NCI-H2029 treated with DMSO at 0.1 percent for 48 hours (cell line): Measurements from ENCODE around the gene TCP11L1.

ENCODE experiments used
- DNase-seq: peaks from one replicate; lab custom pipeline; 2025; lab: John Stamatoyannopoulos, UW

Gene TCP11L1

GRCh38 chr11:33039274-33040032 is at the start of gene TCP11L1:
Gene TCP11L1 (plus strand): TSS chr11:33039572. CDS start chr11:33043774, 4,202 bp downstream.
- peak; percentile 64 for DNase-seq

- no peak for DNase-seq
Observed at GRCh38 chr11:32990481-32990880, 48.9 kb upstream of the TCP11L1 start.

- DNase-seq, result no peak
Observed at GRCh38 chr11:32991427-32991826, 47.9 kb upstream of the TCP11L1 start.

GRCh38 chr11:32991898-32992297 is 47.5 kb upstream of the TCP11L1 start:
- DNase-seq, result no peak

GRCh38 chr11:33000181-33000580 is 39.2 kb upstream of the TCP11L1 start:
- DNase-seq, result no peak

- DNase-seq, result no peak
Observed at GRCh38 chr11:33001281-33001680, 38.1 kb upstream of the TCP11L1 start.

- no peak for DNase-seq
Observed at GRCh38 chr11:33001751-33002542, 37.4 kb upstream of the TCP11L1 start.

- no peak for DNase-seq
Observed at GRCh38 chr11:33005175-33005574, 34.2 kb upstream of the TCP11L1 start.

GRCh38 chr11:33006010-33006409 is 33.4 kb upstream of the TCP11L1 start:
- DNase-seq, result no peak

- no peak for DNase-seq
Observed at GRCh38 chr11:33013755-33014154, 25.6 kb upstream of the TCP11L1 start.

GRCh38 chr11:33015621-33016551 is 23.5 kb upstream of the TCP11L1 start, which contains the start of gene DEPDC7:
Gene DEPDC7 (plus strand): TSS chr11:33015878. CDS start chr11:33015956, 78 bp downstream.
- DNase-seq, result peak; percentile 83

GRCh38 chr11:33016654-33017053 is 22.7 kb upstream of the TCP11L1 start:
- no peak for DNase-seq

GRCh38 chr11:33017478-33017877 is 21.9 kb upstream of the TCP11L1 start:
- no peak for DNase-seq

- no peak for DNase-seq
Observed at GRCh38 chr11:33017965-33018364, 21.4 kb upstream of the TCP11L1 start.

GRCh38 chr11:33018840-33019239 is 20.5 kb upstream of the TCP11L1 start:
- DNase-seq, result no peak

GRCh38 chr11:33021501-33021900 is 17.9 kb upstream of the TCP11L1 start:
- DNase-seq, result no peak

GRCh38 chr11:33021937-33022336 is 17.4 kb upstream of the TCP11L1 start:
- DNase-seq, result no peak

- no peak for DNase-seq
Observed at GRCh38 chr11:33025339-33025722, 14.0 kb upstream of the TCP11L1 start.

GRCh38 chr11:33027233-33027632 is 12.1 kb upstream of the TCP11L1 start:
- no peak for DNase-seq

- DNase-seq, result no peak
Observed at GRCh38 chr11:33027846-33028536, 11.4 kb upstream of the TCP11L1 start.

GRCh38 chr11:33028537-33028914 is 10.8 kb upstream of the TCP11L1 start:
- no peak for DNase-seq
